Kidney capillary endothelial cell (primary cell): Measurements from ENCODE around the gene CUZD1.
"Not testable (repeated sequence)": the region's sequence is repeated elsewhere in the genome, so short reads cannot be mapped to it uniquely, and the experiment has no call there.

ENCODE experiments used
- DNase-seq: peaks from one replicate; pipeline ENCODE4 v3.0.0-alpha.2; 2018; ENCODE audit warnings: low spot score

The CUZD1 gene

GRCh38 chr10:122845783-122846332, at the start of gene CUZD1:
Gene CUZD1 (minus strand): TSS chr10:122845857. CDS start chr10:122845843, 14 bp downstream.
- no peak for DNase-seq

- DNase-seq = no peak
Observed at GRCh38 chr10:122894261-122894944, 48.7 kb upstream of the CUZD1 start.

GRCh38 chr10:122884166-122884565, 38.5 kb upstream of the CUZD1 start:
- no peak for DNase-seq

GRCh38 chr10:122882766-122883165, 37.1 kb upstream of the CUZD1 start:
- no peak for DNase-seq

- DNase-seq = peak; percentile 99
Observed at GRCh38 chr10:122879339-122880273, 33.9 kb upstream of the CUZD1 start, which contains the start of gene FAM24B. Gene FAM24B (minus strand): TSS chr10:122879581. CDS start chr10:122850515, 29,066 bp downstream.

GRCh38 chr10:122878799-122879338, 33.2 kb upstream of the CUZD1 start:
- no peak for DNase-seq

- no peak for DNase-seq
Observed at GRCh38 chr10:122877264-122877663, 31.6 kb upstream of the CUZD1 start.

- no peak for DNase-seq
Observed at GRCh38 chr10:122876467-122876855, 30.8 kb upstream of the CUZD1 start.

GRCh38 chr10:122875843-122876466, 30.3 kb upstream of the CUZD1 start:
- no peak for DNase-seq

- DNase-seq = not testable (repeated sequence)
Observed at GRCh38 chr10:122871947-122872346, 26.3 kb upstream of the CUZD1 start.

GRCh38 chr10:122868768-122869167, 23.1 kb upstream of the CUZD1 start:
- not testable (repeated sequence) for DNase-seq

- DNase-seq = not testable (repeated sequence)
Observed at GRCh38 chr10:122866757-122867482, 21.3 kb upstream of the CUZD1 start.

GRCh38 chr10:122864901-122865300, 19.2 kb upstream of the CUZD1 start:
- DNase-seq = no peak

GRCh38 chr10:122864194-122864592, 18.5 kb upstream of the CUZD1 start:
- DNase-seq = no peak

- no peak for DNase-seq
Observed at GRCh38 chr10:122863216-122864193, 17.8 kb upstream of the CUZD1 start.

GRCh38 chr10:122861711-122862161, 16.1 kb upstream of the CUZD1 start:
- peak; percentile 82 for DNase-seq

- DNase-seq = no peak
Observed at GRCh38 chr10:122859527-122859926, 13.9 kb upstream of the CUZD1 start.

- DNase-seq = not testable (repeated sequence)
Observed at GRCh38 chr10:122858042-122858441, 12.4 kb upstream of the CUZD1 start.

- DNase-seq = no peak
Observed at GRCh38 chr10:122856902-122857301, 11.2 kb upstream of the CUZD1 start.

GRCh38 chr10:122855745-122856144, 10.1 kb upstream of the CUZD1 start:
- no peak for DNase-seq
